ENCODE measurements around the gene OR5T1. TPM values are rescaled to one million over a fixed set of nuclear protein-coding genes. Genes with fewer than 3 reads are reported as not detected.

Gene OR5T1
- polyA plus RNA-seq, 4 donors: not detected

Other genes starting within 250 kb of the OR5T1 start
- not detected for gene OR5AS1, start 246.5 kb upstream of the OR5T1 start, polyA plus RNA-seq
- gene OR8I2, start 180.8 kb upstream of the OR5T1 start, polyA plus RNA-seq: not detected
- not detected for gene OR8H2, start 170.5 kb upstream of the OR5T1 start, polyA plus RNA-seq
- gene OR8H3, start 151.8 kb upstream of the OR5T1 start, polyA plus RNA-seq: not detected
- gene OR8J3, start 134.0 kb upstream of the OR5T1 start, polyA plus RNA-seq: not detected
- not detected for gene OR8K5, start 113.8 kb upstream of the OR5T1 start, polyA plus RNA-seq
- not detected for gene OR5J2, start 97.5 kb upstream of the OR5T1 start, polyA plus RNA-seq
- gene OR5T2, start 39.9 kb upstream of the OR5T1 start, polyA plus RNA-seq: not detected
- not detected for gene OR5T3, start 21.9 kb upstream of the OR5T1 start, polyA plus RNA-seq
- gene OR8H1, start 18.1 kb downstream of the OR5T1 start, polyA plus RNA-seq: not detected
- not detected for gene OR8K3, start 41.0 kb downstream of the OR5T1 start, polyA plus RNA-seq
- not detected for gene OR8K1, start 71.9 kb downstream of the OR5T1 start, polyA plus RNA-seq
- not detected for gene OR8J1, start 80.1 kb downstream of the OR5T1 start, polyA plus RNA-seq
- gene OR8U1, start 101.5 kb downstream of the OR5T1 start, polyA plus RNA-seq: not detected
- gene OR5AL1, start 138.5 kb downstream of the OR5T1 start, polyA plus RNA-seq: not detected
- not detected for gene OR5M3, start 199.2 kb downstream of the OR5T1 start, polyA plus RNA-seq
- not detected for gene OR5M8, start 217.2 kb downstream of the OR5T1 start, polyA plus RNA-seq